ENCODE results near the gene CYP2J2.
A peak's percentile ranks its signal among the peaks of the same experiment; 100 is the strongest.
"Not testable (repeated sequence)": the region's sequence is repeated elsewhere in the genome, so short reads cannot be mapped to it uniquely, and the experiment has no call there.

The CYP2J2 gene

GRCh38 chr1:59917026-59917784, 9.4 kb downstream of the CYP2J2 start:
- no peak for DNase-seq

- DNase-seq, result peak; percentile 6
Observed at GRCh38 chr1:59915516-59915915, 11.1 kb downstream of the CYP2J2 start.

- DNase-seq, result not testable (repeated sequence)
Observed at GRCh38 chr1:59914791-59915286, 11.7 kb downstream of the CYP2J2 start.

- no peak for DNase-seq
Observed at GRCh38 chr1:59908682-59909081, 17.9 kb downstream of the CYP2J2 start.

GRCh38 chr1:59908084-59908483, 18.5 kb downstream of the CYP2J2 start:
- DNase-seq, result no peak

GRCh38 chr1:59906931-59907330, 19.6 kb downstream of the CYP2J2 start:
- no peak for DNase-seq

GRCh38 chr1:59903141-59903754, 23.3 kb downstream of the CYP2J2 start:
- DNase-seq, result peak; percentile 7

GRCh38 chr1:59901770-59902388, 24.7 kb downstream of the CYP2J2 start:
- peak; percentile 19 for DNase-seq

GRCh38 chr1:59900640-59901039, 25.9 kb downstream of the CYP2J2 start:
- no peak for DNase-seq

- peak; percentile 11 for DNase-seq
Observed at GRCh38 chr1:59898927-59899326, 27.6 kb downstream of the CYP2J2 start.

- no peak for DNase-seq
Observed at GRCh38 chr1:59897165-59897564, 29.4 kb downstream of the CYP2J2 start.

GRCh38 chr1:59892841-59893811, 33.4 kb downstream of the CYP2J2 start:
- DNase-seq, result no peak

- DNase-seq, result no peak
Observed at GRCh38 chr1:59885160-59885832, 41.3 kb downstream of the CYP2J2 start.

- no peak for DNase-seq
Observed at GRCh38 chr1:59880735-59881134, 45.8 kb downstream of the CYP2J2 start.

GRCh38 chr1:59879996-59880505, 46.5 kb downstream of the CYP2J2 start:
- no peak for DNase-seq

- peak; percentile 57 for DNase-seq
Observed at GRCh38 chr1:59879574-59879973, 47.0 kb downstream of the CYP2J2 start.

GRCh38 chr1:59878370-59878769, 48.2 kb downstream of the CYP2J2 start:
- no peak for DNase-seq

GRCh38 chr1:59877108-59877682, 49.4 kb downstream of the CYP2J2 start:
- DNase-seq, result no peak

GRCh38 chr1:59871746-59872145, 54.8 kb downstream of the CYP2J2 start:
- DNase-seq, result no peak

- no peak for DNase-seq
Observed at GRCh38 chr1:59866462-59866861, 60.1 kb downstream of the CYP2J2 start.

GRCh38 chr1:59857679-59858354, 68.8 kb downstream of the CYP2J2 start:
- no peak for DNase-seq
